Kidney epithelial cell (primary cell): ENCODE results near the gene PMM1. TPM values are rescaled to one million over a fixed set of nuclear protein-coding genes. Genes with fewer than 3 reads are reported as not detected.
"Not testable (repeated sequence)": the region's sequence is repeated elsewhere in the genome, so short reads cannot be mapped to it uniquely, and the experiment has no call there.

Experiments
- DNase-seq: peaks from one replicate; pipeline ENCODE4 v3.0.0-alpha.2; 2010; ENCODE audit warnings: low read depth
- H3K27me3 ChIP-seq: 2 replicates; pipeline ENCODE4 v1.6.0; 2011; ENCODE audit warnings: low read length; ENCODE audit not compliant: control insufficient read depth, insufficient read depth
- H3K36me3 ChIP-seq: 2 replicates; pipeline ENCODE4 v1.5.1; 2011; ENCODE audit warnings: low read length; ENCODE audit not compliant: control insufficient read depth, insufficient read depth
- H3K4me3 ChIP-seq: 2 replicates; pipeline ENCODE4 v1.5.1; 2011; ENCODE audit warnings: low read depth, mild to moderate bottlenecking, control low read depth, low read length
- total RNA-seq: library from RNA; depleted of rRNA; stranded (reverse); fragments of >200 nt; gene quantifications from 2 replicates; pipeline ENCODE4 v1.2.3, GENCODE V29; 2015
- TF ChIP-seq, protein P1 (sequence below): IDR thresholded peaks from 2 replicates; pipeline ENCODE4 v1.5.1; 2011; ENCODE audit warnings: mild to moderate bottlenecking, moderate library complexity, low read length, control low read depth, inconsistent platforms; ENCODE audit not compliant: insufficient read depth, poor library complexity, severe bottlenecking

Gene PMM1
- total RNA-seq, 1 donor from 2014 or later = 32.2 TPM

DNA sequence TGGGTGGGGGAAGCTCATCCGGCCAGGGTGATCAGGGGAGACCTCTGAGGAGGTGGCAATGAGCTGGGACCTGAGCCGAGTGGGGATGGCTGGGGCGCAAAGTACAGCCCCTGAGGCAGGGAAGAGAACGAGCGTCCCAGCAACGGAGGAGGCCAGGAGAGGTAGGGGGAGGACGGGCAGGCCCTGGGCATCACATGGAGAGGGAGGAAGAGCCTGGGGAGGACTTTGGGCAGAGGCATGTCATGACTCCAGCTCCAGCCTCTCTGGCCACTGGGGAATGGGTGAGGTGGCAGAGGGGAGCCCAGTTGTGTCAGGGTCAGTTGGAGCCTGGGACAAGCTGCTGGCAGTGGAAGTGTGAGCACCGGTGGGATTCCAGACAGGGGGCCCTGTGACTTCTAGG is 11.5 kb downstream of the PMM1 start:
- no peak overlapping the region for H3K4me3 ChIP-seq
- TF ChIP-seq, protein P1, sequence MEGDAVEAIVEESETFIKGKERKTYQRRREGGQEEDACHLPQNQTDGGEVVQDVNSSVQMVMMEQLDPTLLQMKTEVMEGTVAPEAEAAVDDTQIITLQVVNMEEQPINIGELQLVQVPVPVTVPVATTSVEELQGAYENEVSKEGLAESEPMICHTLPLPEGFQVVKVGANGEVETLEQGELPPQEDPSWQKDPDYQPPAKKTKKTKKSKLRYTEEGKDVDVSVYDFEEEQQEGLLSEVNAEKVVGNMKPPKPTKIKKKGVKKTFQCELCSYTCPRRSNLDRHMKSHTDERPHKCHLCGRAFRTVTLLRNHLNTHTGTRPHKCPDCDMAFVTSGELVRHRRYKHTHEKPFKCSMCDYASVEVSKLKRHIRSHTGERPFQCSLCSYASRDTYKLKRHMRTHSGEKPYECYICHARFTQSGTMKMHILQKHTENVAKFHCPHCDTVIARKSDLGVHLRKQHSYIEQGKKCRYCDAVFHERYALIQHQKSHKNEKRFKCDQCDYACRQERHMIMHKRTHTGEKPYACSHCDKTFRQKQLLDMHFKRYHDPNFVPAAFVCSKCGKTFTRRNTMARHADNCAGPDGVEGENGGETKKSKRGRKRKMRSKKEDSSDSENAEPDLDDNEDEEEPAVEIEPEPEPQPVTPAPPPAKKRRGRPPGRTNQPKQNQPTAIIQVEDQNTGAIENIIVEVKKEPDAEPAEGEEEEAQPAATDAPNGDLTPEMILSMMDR = no peak
- no peaks in the 10 kb centered on the region for H3K27me3 ChIP-seq
- DNase-seq = no peak
- peaks cover 2% of the 10 kb centered on the region for H3K36me3 ChIP-seq

DNA sequence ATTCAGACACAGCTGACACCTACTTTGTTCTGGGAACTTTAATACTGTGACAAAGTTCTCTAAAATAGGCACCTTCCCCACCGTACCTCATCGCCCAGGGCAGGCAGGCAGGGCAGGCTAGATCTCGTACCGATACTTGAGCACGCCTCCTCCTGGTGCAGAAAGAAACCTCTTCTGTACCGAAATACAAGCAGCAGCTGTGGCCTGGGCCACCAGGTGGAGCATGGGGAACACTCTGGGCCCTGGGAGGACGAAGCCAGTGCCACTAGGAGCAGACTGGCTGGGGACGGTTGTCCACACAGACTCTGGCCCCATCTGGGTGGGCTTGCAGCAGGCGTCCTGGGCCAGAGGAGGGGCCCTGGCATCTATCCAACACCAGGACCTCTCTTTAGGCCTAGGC is 12.8 kb downstream of the PMM1 start:
- TF ChIP-seq, protein P1 = peak; percentile 90
- H3K27me3 ChIP-seq = no peaks in the 10 kb centered on the region
- DNase-seq = no peak
- H3K36me3 ChIP-seq = peaks cover 2% of the 10 kb centered on the region
- H3K4me3 ChIP-seq = no peak overlapping the region

DNA sequence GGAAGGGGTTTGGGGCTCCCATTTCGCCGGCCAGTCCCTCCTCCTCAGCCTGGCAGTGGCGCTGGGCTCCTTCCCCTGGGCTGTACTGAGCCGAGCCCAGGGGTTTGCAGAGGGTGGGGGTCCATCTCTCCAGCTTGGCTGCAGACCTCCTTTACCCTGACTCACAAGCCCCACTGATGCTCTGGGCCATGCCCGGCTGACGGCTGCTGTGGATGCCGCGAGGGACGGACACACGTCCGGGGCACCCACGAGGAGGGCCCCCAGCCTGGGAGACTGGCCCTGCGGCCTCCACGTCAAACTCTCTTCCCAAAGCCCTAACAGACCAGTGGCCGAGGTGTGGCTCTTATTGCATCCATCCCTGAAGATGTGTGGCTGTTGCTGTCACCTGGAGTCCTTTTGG is 14.1 kb downstream of the PMM1 start:
- TF ChIP-seq, protein P1 = no peak

DNA sequence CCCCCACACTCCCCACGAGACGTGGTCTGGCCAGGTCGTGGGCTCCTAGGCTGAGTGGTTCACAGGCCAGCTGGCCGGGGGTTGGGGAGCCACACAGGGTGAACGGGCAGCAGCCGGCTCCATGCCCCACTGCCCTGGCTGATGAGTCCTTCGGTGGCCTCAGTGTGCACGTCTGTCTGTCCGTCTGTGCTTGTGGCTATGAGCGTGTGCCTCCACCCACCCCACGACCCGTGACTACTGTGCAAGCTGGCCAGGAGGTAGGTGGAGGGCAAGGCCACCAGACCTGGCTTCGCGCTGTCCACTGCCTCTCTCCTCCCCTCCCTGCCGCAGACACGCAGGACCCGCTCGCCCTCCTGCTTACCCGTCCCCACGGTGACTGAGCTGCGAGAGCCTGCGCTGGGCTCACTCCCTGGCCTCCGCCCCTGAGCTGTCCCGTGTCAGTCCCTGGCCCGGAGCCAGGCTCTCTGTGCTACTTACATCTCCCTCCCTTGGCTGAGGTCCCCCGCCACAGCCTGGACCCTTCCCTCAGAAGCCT is 14.7 kb downstream of the PMM1 start:
- peaks cover under 1% of the 10 kb centered on the region for H3K36me3 ChIP-seq
- TF ChIP-seq, protein P1 = no peak
- H3K27me3 ChIP-seq = no peaks in the 10 kb centered on the region
- DNase-seq = no peak
- H3K4me3 ChIP-seq = no peak overlapping the region

More for the DNA sequence above, 14.1 kb downstream of the PMM1 start:
- DNase-seq = no peak
- Histone ChIP-seq H3K36me3 (peaks cover 2% of the 10 kb centered on the region), H3K4me3 (no peak overlapping the region), H3K27me3 (no peaks in the 10 kb centered on the region)

DNA sequence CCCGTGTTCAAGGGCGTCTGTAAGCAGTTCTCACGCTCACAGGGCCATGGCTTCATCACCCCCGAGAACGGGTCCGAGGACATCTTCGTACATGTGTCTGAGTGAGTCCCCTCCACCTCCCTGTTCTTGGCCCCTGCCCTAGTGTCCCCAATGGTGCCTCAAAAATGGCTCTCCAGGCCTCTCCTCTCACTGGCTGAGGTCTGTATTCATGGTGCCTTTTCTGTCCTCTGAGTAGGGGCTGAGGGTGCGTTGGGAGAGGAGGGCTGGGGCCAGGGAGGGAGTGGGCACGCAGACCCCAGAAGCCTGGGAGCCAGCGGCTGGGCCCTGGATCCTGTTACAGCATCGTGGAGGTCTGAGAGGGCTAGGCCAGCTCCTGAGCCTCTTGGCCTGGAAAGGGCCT is 16.0 kb downstream of the PMM1 start:
- TF ChIP-seq, protein P1 = no peak
- H3K36me3 ChIP-seq = no peaks in the 10 kb centered on the region
- no peak for DNase-seq
- no peaks in the 10 kb centered on the region for H3K27me3 ChIP-seq
- no peak overlapping the region for H3K4me3 ChIP-seq

DNA sequence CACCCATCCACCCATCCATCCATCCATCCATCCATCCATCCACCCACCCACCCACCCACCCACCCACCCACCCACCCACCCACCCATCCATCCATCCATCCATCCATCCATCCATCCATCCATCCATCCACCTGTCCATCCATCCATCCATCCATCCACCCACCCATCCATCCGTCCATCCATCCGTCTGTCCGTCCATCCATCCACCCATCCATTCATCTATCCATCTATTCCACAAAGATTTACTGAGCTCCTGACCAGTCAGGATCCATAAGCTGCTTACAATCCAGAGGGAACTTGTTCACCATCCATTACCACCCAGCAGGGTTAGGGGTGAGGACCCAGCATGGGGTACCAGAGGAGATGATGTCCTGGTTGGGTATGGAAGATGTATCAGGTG is 17.3 kb downstream of the PMM1 start:
- DNase-seq, H3K4me3 ChIP-seq, H3K27me3 ChIP-seq, H3K36me3 ChIP-seq: not testable (repeated sequence)
